Activated naive CD8-positive, alpha-beta T cell (primary cell): ENCODE data around the gene RHEBL1.

Source experiments
- H3K27ac Mint-ChIP-seq: one replicate; pipeline ENCODE4 v1.8.0; 2021; ENCODE audit warnings: mixed read lengths
- H3K27me3 Mint-ChIP-seq: one replicate; pipeline ENCODE4 v1.8.0; 2021; ENCODE audit warnings: mixed read lengths
- H3K36me3 Mint-ChIP-seq: one replicate; pipeline ENCODE4 v1.8.0; 2021; ENCODE audit warnings: mixed read lengths
- H3K4me1 Mint-ChIP-seq: one replicate; pipeline ENCODE4 v1.8.0; 2021; ENCODE audit warnings: low read depth, mixed read lengths
- H3K4me3 Mint-ChIP-seq: one replicate; pipeline ENCODE4 v1.8.0; 2021; ENCODE audit warnings: mild to moderate bottlenecking, mixed read lengths
- H3K9me3 Mint-ChIP-seq: one replicate; pipeline ENCODE4 v1.8.0; 2021; ENCODE audit warnings: low read depth, mixed read lengths

The RHEBL1 gene

GRCh38 chr12:49039421-49040363, 30.1 kb downstream of the RHEBL1 start:
- Mint-ChIP-seq H3K27me3 (no peaks in the 10 kb centered on the region), H3K4me1 (peaks cover 4% of the 10 kb centered on the region), H3K9me3 (no peaks in the 10 kb centered on the region), H3K36me3 (peaks cover 3% of the 10 kb centered on the region), H3K4me3 (no peak overlapping the region), H3K27ac (no peak overlapping the region)

GRCh38 chr12:49038291-49038955, 31.4 kb downstream of the RHEBL1 start:
- Mint-ChIP-seq H3K4me1 (no peaks in the 10 kb centered on the region), H3K36me3 (no peaks in the 10 kb centered on the region), H3K9me3 (no peaks in the 10 kb centered on the region), H3K4me3 (no peak overlapping the region), H3K27me3 (no peaks in the 10 kb centered on the region), H3K27ac (no peak overlapping the region)

GRCh38 chr12:49037947-49038237, 31.9 kb downstream of the RHEBL1 start:
- H3K9me3 Mint-ChIP-seq = no peaks in the 10 kb centered on the region
- H3K36me3 Mint-ChIP-seq = no peaks in the 10 kb centered on the region
- no peaks in the 10 kb centered on the region for H3K27me3 Mint-ChIP-seq
- H3K27ac Mint-ChIP-seq = no peak overlapping the region
- no peak overlapping the region for H3K4me3 Mint-ChIP-seq
- H3K4me1 Mint-ChIP-seq = no peaks in the 10 kb centered on the region

- Mint-ChIP-seq H3K9me3 (no peaks in the 10 kb centered on the region), H3K4me1 (no peaks in the 10 kb centered on the region), H3K4me3 (no peak overlapping the region), H3K27me3 (no peaks in the 10 kb centered on the region), H3K27ac (no peak overlapping the region), H3K36me3 (no peaks in the 10 kb centered on the region)
Observed at GRCh38 chr12:49037111-49037946, 32.5 kb downstream of the RHEBL1 start.

GRCh38 chr12:49036029-49036428, 33.8 kb downstream of the RHEBL1 start:
- Mint-ChIP-seq H3K4me3 (no peak overlapping the region), H3K4me1 (no peaks in the 10 kb centered on the region), H3K36me3 (no peaks in the 10 kb centered on the region), H3K27ac (no peak overlapping the region), H3K9me3 (no peaks in the 10 kb centered on the region), H3K27me3 (no peaks in the 10 kb centered on the region)

GRCh38 chr12:49034286-49034622, 35.5 kb downstream of the RHEBL1 start:
- H3K27ac Mint-ChIP-seq = no peak overlapping the region
- no peaks in the 10 kb centered on the region for H3K27me3 Mint-ChIP-seq
- no peaks in the 10 kb centered on the region for H3K4me1 Mint-ChIP-seq
- H3K36me3 Mint-ChIP-seq = no peaks in the 10 kb centered on the region
- H3K4me3 Mint-ChIP-seq = no peak overlapping the region
- H3K9me3 Mint-ChIP-seq = no peaks in the 10 kb centered on the region

GRCh38 chr12:49033611-49034285, 36.0 kb downstream of the RHEBL1 start:
- H3K36me3 Mint-ChIP-seq = no peaks in the 10 kb centered on the region
- no peaks in the 10 kb centered on the region for H3K9me3 Mint-ChIP-seq
- no peaks in the 10 kb centered on the region for H3K4me1 Mint-ChIP-seq
- H3K27ac Mint-ChIP-seq = no peak overlapping the region
- H3K4me3 Mint-ChIP-seq = no peak overlapping the region
- no peaks in the 10 kb centered on the region for H3K27me3 Mint-ChIP-seq

- H3K4me1 Mint-ChIP-seq = no peaks in the 10 kb centered on the region
- no peaks in the 10 kb centered on the region for H3K36me3 Mint-ChIP-seq
- H3K9me3 Mint-ChIP-seq = no peaks in the 10 kb centered on the region
- H3K27me3 Mint-ChIP-seq = no peaks in the 10 kb centered on the region
- no peak overlapping the region for H3K4me3 Mint-ChIP-seq
- peak overlapping the region; percentile 6 for H3K27ac Mint-ChIP-seq
Observed at GRCh38 chr12:49032679-49033447, 36.9 kb downstream of the RHEBL1 start.

GRCh38 chr12:49032276-49032675, 37.5 kb downstream of the RHEBL1 start:
- Mint-ChIP-seq H3K4me1 (no peaks in the 10 kb centered on the region), H3K36me3 (no peaks in the 10 kb centered on the region), H3K27ac (peak overlapping the region; percentile 6), H3K27me3 (no peaks in the 10 kb centered on the region), H3K4me3 (no peak overlapping the region), H3K9me3 (no peaks in the 10 kb centered on the region)

- no peaks in the 10 kb centered on the region for H3K9me3 Mint-ChIP-seq
- H3K4me3 Mint-ChIP-seq = no peak overlapping the region
- no peaks in the 10 kb centered on the region for H3K36me3 Mint-ChIP-seq
- no peaks in the 10 kb centered on the region for H3K4me1 Mint-ChIP-seq
- no peaks in the 10 kb centered on the region for H3K27me3 Mint-ChIP-seq
- H3K27ac Mint-ChIP-seq = no peak overlapping the region
Observed at GRCh38 chr12:49031573-49032161, 38.1 kb downstream of the RHEBL1 start.

- H3K27ac Mint-ChIP-seq = no peak overlapping the region
- H3K36me3 Mint-ChIP-seq = no peaks in the 10 kb centered on the region
- H3K4me1 Mint-ChIP-seq = no peaks in the 10 kb centered on the region
- H3K4me3 Mint-ChIP-seq = no peak overlapping the region
- H3K9me3 Mint-ChIP-seq = no peaks in the 10 kb centered on the region
- no peaks in the 10 kb centered on the region for H3K27me3 Mint-ChIP-seq
Observed at GRCh38 chr12:49030714-49031572, 38.8 kb downstream of the RHEBL1 start.

- Mint-ChIP-seq H3K4me3 (no peak overlapping the region), H3K27me3 (no peaks in the 10 kb centered on the region), H3K27ac (no peak overlapping the region), H3K9me3 (no peaks in the 10 kb centered on the region), H3K4me1 (no peaks in the 10 kb centered on the region), H3K36me3 (peaks cover 3% of the 10 kb centered on the region)
Observed at GRCh38 chr12:49030119-49030518, 39.7 kb downstream of the RHEBL1 start.

GRCh38 chr12:49028666-49029275, 41.0 kb downstream of the RHEBL1 start:
- Mint-ChIP-seq H3K36me3 (peaks cover 3% of the 10 kb centered on the region), H3K4me1 (no peaks in the 10 kb centered on the region), H3K4me3 (no peak overlapping the region), H3K27ac (no peak overlapping the region), H3K9me3 (no peaks in the 10 kb centered on the region), H3K27me3 (no peaks in the 10 kb centered on the region)
